Right lobe of liver (tissue), 6 donors: ENCODE data around the gene CARMIL1. TPM values are rescaled to one million over a fixed set of nuclear protein-coding genes. Genes with fewer than 3 reads are reported as not detected.

ENCODE experiments used
- ATAC-seq, 4 donors: fragments of 200-7000 bp; cut with Tn5 transposase; one replicate each; pipeline ENCODE4 v1.9.1; 2020; ENCODE audit warnings: mild to moderate bottlenecking in 4 of 4, moderate library complexity in 4 of 4
- DNase-seq, 3 donors: peaks; one replicate each; pipeline ENCODE4 v3.0.0-alpha.2; 2020
- H3K27ac ChIP-seq, 3 donors: fragments of 200-600 bp; one replicate each; pipeline ENCODE4 v1.8.0; 2022
- H3K27me3 ChIP-seq, 2 donors: fragments of 200-600 bp; one replicate each; pipeline ENCODE4 v1.8.0; 2022
- H3K36me3 ChIP-seq, 4 donors: fragments of 200-600 bp; sonication (generic) in 1 of 4; one replicate each; pipeline versions ENCODE4 v1.5.1 to v1.8.0; 2017 to 2022; ENCODE audit warnings: control low read depth in 1 of 4
- H3K4me1 ChIP-seq, 4 donors: fragments of 200-600 bp; sonication (generic) in 1 of 4; one replicate each; pipeline versions ENCODE4 v1.5.1 to v1.8.0; 2017 to 2022; ENCODE audit warnings: control low read depth in 1 of 4
- H3K4me3 ChIP-seq, 3 donors: fragments of 200-600 bp; one replicate each; pipeline ENCODE4 v1.8.0; 2022
- H3K9me3 ChIP-seq, 4 donors: fragments of 200-600 bp; sonication (generic) in 1 of 4; one replicate each; pipeline versions ENCODE4 v1.5.1 to v1.8.0; 2017 to 2022; ENCODE audit warnings: control low read depth in 1 of 4
- POLR2A ChIP-seq: fragments of 450-650 bp; IDR thresholded peaks from one replicate; pipeline ENCODE4 v1.6.1; 2017; ENCODE audit warnings: antibody characterized with exemption, mild to moderate bottlenecking
- WGBS: methylation state at CpG from one replicate; pipeline ENCODE4 v1.1.6; 2018; ENCODE audit warnings: low coverage, low lambda C conversion rate; ENCODE audit not compliant: insufficient coverage; ENCODE audit errors: missing lambda C conversion rate; 5-methylcytosine and 5-hydroxymethylcytosine counted together
- intact Hi-C, 2 donors: fragments of 100-400 bp; cut with DNase I; formaldehyde crosslinking; loops; one replicate each; pipeline versions ENCODE4 v1.11.2 to v1.14.1; 2022
- total RNA-seq, 6 experiments: library from RNA; depleted of rRNA in 2 of 6; stranded (reverse); fragments of >200 nt in 2 of 6; fragmentation: NEBNext Ultra II Directional in 3 of 6; extraction: Animal tissue kit (Norgen Biotek cat#: 25700) in 3 of 6; gene quantifications; one replicate each; pipeline versions ENCODE4 v1.1.0 to v1.2.4, GENCODE V29; 2016 to 2023
- TF ChIP-seq, protein P1 (sequence below), 4 donors: fragments of 200-600 bp in 3 of 4; fragments of 450-650 bp in 1 of 4; IDR thresholded peaks; one replicate each; pipeline versions ENCODE4 v1.5.1 to v1.8.0; 2016 to 2022; ENCODE audit warnings: antibody characterized with exemption in 4 of 4, mild to moderate bottlenecking in 2 of 4
- donor health status: DM: no; HTN: yes; CAD: no.
- donor health status: DM: no; HTN: no; CAD: no.
- donor health status: DM: no; HTN: no; CAD: no.
- donor health status: DM: no; HTN: yes; CAD: no.
- donor health status: DM: no; HTN: yes; CAD: no.

CARMIL1 gene
- total RNA-seq, 6 experiments from 2014 or later = 3.3 to 8.6 (median 4.6) TPM

GRCh38 chr6:25320459-25320858 is 41.3 kb downstream of the CARMIL1 start:
- WGBS = 0% methylated on average over 1 of the region's 1 CpG
- ATAC-seq (no peak), DNase-seq (no peak)
- intact Hi-C loops = no loop called here
- no peaks in the 10 kb centered on the region for H3K27me3 ChIP-seq
- no peaks in the 10 kb centered on the region for H3K9me3 ChIP-seq
- H3K4me1 ChIP-seq = no peaks in the 10 kb centered on the region
- no peak overlapping the region for H3K27ac ChIP-seq
- no peak overlapping the region for H3K4me3 ChIP-seq
- H3K36me3 ChIP-seq = no peaks in the 10 kb centered on the region
- TF ChIP-seq POLR2A = no peak
- TF ChIP-seq, protein P1, sequence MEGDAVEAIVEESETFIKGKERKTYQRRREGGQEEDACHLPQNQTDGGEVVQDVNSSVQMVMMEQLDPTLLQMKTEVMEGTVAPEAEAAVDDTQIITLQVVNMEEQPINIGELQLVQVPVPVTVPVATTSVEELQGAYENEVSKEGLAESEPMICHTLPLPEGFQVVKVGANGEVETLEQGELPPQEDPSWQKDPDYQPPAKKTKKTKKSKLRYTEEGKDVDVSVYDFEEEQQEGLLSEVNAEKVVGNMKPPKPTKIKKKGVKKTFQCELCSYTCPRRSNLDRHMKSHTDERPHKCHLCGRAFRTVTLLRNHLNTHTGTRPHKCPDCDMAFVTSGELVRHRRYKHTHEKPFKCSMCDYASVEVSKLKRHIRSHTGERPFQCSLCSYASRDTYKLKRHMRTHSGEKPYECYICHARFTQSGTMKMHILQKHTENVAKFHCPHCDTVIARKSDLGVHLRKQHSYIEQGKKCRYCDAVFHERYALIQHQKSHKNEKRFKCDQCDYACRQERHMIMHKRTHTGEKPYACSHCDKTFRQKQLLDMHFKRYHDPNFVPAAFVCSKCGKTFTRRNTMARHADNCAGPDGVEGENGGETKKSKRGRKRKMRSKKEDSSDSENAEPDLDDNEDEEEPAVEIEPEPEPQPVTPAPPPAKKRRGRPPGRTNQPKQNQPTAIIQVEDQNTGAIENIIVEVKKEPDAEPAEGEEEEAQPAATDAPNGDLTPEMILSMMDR (IDR thresholded peaks at IDR 0.05) = no peak

- Histone ChIP-seq H3K4me1 (peaks cover 0 to 11% (median 2%) of the 10 kb centered on the region in 4 donors), H3K27ac (no peak overlapping the region), H3K9me3 (no peaks in the 10 kb centered on the region), H3K4me3 (no peak overlapping the region), H3K36me3 (no peaks in the 10 kb centered on the region), H3K27me3 (no peaks in the 10 kb centered on the region)
- WGBS = 95% methylated on average over 2 of the region's 2 CpGs
- intact Hi-C loops = no loop called here
- ATAC-seq = no peak
- no peak for DNase-seq
- TF ChIP-seq, protein P1 (IDR thresholded peaks at IDR 0.05) = no peak
- no peak for TF ChIP-seq POLR2A
Observed at GRCh38 chr6:25322692-25323091, 43.5 kb downstream of the CARMIL1 start.

DNA sequence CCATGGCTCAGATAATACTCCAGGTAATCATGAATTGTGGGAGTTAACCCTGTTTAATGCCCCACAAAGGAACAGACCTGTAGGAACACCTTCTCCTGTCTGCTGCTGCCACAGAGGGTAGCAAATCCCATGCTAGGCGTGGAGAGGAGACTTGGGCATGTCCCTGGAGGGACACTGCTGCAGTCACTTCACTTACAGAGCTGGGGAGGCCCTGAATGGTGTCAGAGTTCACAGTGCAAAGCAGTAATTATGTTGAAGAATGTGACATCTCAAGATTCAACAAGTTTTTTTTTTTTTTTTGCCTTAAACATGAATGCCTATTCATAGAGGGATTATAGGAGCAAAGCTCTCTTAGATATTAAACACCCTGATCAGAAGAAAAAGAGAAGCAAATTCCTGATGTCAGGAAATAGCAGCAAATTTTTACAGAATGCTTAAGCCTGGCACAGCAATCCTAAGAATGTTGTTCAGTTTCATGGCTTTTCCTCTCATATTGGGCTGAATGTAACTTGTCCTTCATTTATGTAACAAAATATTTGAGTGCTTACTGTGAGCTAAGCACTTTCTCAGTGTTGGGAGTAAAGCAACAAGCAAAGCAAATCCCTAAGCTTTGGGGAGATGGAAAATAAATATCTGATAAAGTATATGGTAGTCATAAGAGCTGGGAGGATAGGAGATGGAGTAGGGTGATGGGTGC is 45.0 kb downstream of the CARMIL1 start:
- TF ChIP-seq POLR2A = no peak
- TF ChIP-seq, protein P1 (IDR thresholded peaks at IDR 0.05) = no peak
- Histone ChIP-seq H3K36me3 (no peaks in the 10 kb centered on the region), H3K9me3 (no peaks in the 10 kb centered on the region), H3K27me3 (no peaks in the 10 kb centered on the region), H3K4me3 (no peak overlapping the region), H3K27ac (no peak overlapping the region), H3K4me1 (peaks cover 0 to 13% (median 2%) of the 10 kb centered on the region in 4 donors)
- no CpG with 5 or more reads among the region's 1 CpG for WGBS
- DNase-seq = no peak
- no peak for ATAC-seq
- intact Hi-C loops = no loop called here

DNA sequence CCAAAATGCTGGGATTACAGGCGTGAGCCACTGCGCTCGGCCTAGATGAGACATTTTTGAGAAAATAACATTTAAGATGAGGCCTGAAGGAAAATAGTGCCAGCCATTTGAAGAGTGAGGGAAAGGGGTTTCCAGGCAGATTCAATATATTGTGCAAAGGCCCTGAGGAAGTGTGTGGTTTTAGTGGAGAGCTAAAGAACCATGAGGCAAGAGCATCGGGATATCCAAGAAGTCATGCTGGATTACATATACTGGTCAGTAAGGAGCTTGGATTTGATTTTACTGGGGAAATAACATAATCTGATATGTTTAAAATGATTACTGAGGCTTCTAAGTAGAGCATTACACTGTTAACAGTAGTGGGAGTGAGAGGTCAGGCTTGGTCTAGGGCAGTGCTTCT is 47.0 kb downstream of the CARMIL1 start:
- DNase-seq (no peak), ATAC-seq (no peak)
- Histone ChIP-seq H3K4me1 (peaks cover 0 to 13% (median 2%) of the 10 kb centered on the region in 4 donors), H3K4me3 (no peak overlapping the region), H3K36me3 (no peaks in the 10 kb centered on the region), H3K27ac (no peak overlapping the region), H3K9me3 (no peaks in the 10 kb centered on the region), H3K27me3 (no peaks in the 10 kb centered on the region)
- no peak for TF ChIP-seq POLR2A
- TF ChIP-seq, protein P1 (IDR thresholded peaks at IDR 0.05) = no peak
- 93% methylated on average over 4 of the region's 4 CpGs for WGBS
- intact Hi-C loops = no loop called here
